Muscle layer of duodenum (tissue), 2 donors: ENCODE measurements around the gene PTPN12.

Experiments used
- H3K27ac ChIP-seq: one replicate; pipeline ENCODE4 v1.7.0; 2013; ENCODE audit warnings: mild to moderate bottlenecking, low read length
- H3K27me3 ChIP-seq: one replicate; pipeline ENCODE4 v1.7.0; 2013; ENCODE audit warnings: low read depth, mild to moderate bottlenecking, control low read depth, low read length
- H3K36me3 ChIP-seq, 2 donors: one replicate each; pipeline ENCODE4 v1.7.0; 2013; ENCODE audit warnings: low read length in 2 of 2, control low read depth in 1 of 2, mild to moderate bottlenecking in 1 of 2; ENCODE audit not compliant: insufficient read depth in 2 of 2, control insufficient read depth in 1 of 2
- H3K4me1 ChIP-seq, 2 donors: one replicate each; pipeline ENCODE4 v1.7.0; 2013; ENCODE audit warnings: low read length in 2 of 2, mild to moderate bottlenecking in 2 of 2, control low read depth in 1 of 2, moderate library complexity in 1 of 2; ENCODE audit not compliant: insufficient read depth in 2 of 2, control insufficient read depth in 1 of 2
- H3K4me3 ChIP-seq, 2 donors: one replicate each; pipeline ENCODE4 v1.7.0; 2013; ENCODE audit warnings: low read length in 2 of 2, low read depth in 1 of 2, mild to moderate bottlenecking in 1 of 2
- H3K9me3 ChIP-seq, 2 donors: one replicate each; pipeline ENCODE4 v1.7.0; 2013; ENCODE audit warnings: low read length in 2 of 2, control low read depth in 1 of 2, mild to moderate bottlenecking in 1 of 2; ENCODE audit not compliant: control insufficient read depth in 1 of 2
- donor health status: healthy.

The PTPN12 gene

GRCh38 chr7:77558284-77558967 lies 21.3 kb downstream of the PTPN12 start:
- no peak overlapping the region for H3K4me3 ChIP-seq
- H3K27me3 ChIP-seq, result no peaks in the 10 kb centered on the region
- peaks cover 0 to 9% of the 10 kb centered on the region in 2 donors for H3K4me1 ChIP-seq
- no peaks in the 10 kb centered on the region for H3K9me3 ChIP-seq
- no peak overlapping the region for H3K27ac ChIP-seq
- H3K36me3 ChIP-seq, result no peaks in the 10 kb centered on the region

GRCh38 chr7:77561352-77561751 lies 24.3 kb downstream of the PTPN12 start:
- no peaks in the 10 kb centered on the region for H3K9me3 ChIP-seq
- H3K4me1 ChIP-seq, result peaks cover 0 to 16% of the 10 kb centered on the region in 2 donors
- no peaks in the 10 kb centered on the region for H3K36me3 ChIP-seq
- H3K27me3 ChIP-seq, result no peaks in the 10 kb centered on the region
- no peak overlapping the region for H3K27ac ChIP-seq
- no peak overlapping the region for H3K4me3 ChIP-seq

- Histone ChIP-seq H3K36me3 (no peaks in the 10 kb centered on the region), H3K9me3 (no peaks in the 10 kb centered on the region), H3K4me1 (peaks cover 2 to 22% of the 10 kb centered on the region in 2 donors), H3K4me3 (no peak overlapping the region), H3K27ac (no peak overlapping the region), H3K27me3 (no peaks in the 10 kb centered on the region)
These were observed 26.2 kb downstream of the PTPN12 start for GRCh38 chr7:77563275-77563674.

- Histone ChIP-seq H3K4me3 (no peak overlapping the region), H3K27ac (no peak overlapping the region), H3K4me1 (peaks cover 2 to 27% of the 10 kb centered on the region in 2 donors), H3K36me3 (no peaks in the 10 kb centered on the region), H3K27me3 (no peaks in the 10 kb centered on the region), H3K9me3 (no peaks in the 10 kb centered on the region)
These were observed 28.8 kb downstream of the PTPN12 start for GRCh38 chr7:77565917-77566316.

- H3K4me3 ChIP-seq, result no peak overlapping the region
- no peaks in the 10 kb centered on the region for H3K9me3 ChIP-seq
- peaks cover 2 to 27% of the 10 kb centered on the region in 2 donors for H3K4me1 ChIP-seq
- no peaks in the 10 kb centered on the region for H3K36me3 ChIP-seq
- no peak overlapping the region for H3K27ac ChIP-seq
- no peaks in the 10 kb centered on the region for H3K27me3 ChIP-seq
These were observed 29.3 kb downstream of the PTPN12 start for GRCh38 chr7:77566421-77566820.

- Histone ChIP-seq H3K27me3 (no peaks in the 10 kb centered on the region), H3K4me1 (peaks cover 2 to 16% of the 10 kb centered on the region in 2 donors), H3K36me3 (peaks cover 14 to 16% of the 10 kb centered on the region in 2 donors), H3K27ac (no peak overlapping the region), H3K9me3 (no peaks in the 10 kb centered on the region), H3K4me3 (no peak overlapping the region)
These were observed 32.6 kb downstream of the PTPN12 start for GRCh38 chr7:77569514-77570232.

GRCh38 chr7:77570330-77571011 lies 33.4 kb downstream of the PTPN12 start:
- H3K4me3 ChIP-seq, result no peak overlapping the region
- H3K27me3 ChIP-seq, result no peaks in the 10 kb centered on the region
- H3K27ac ChIP-seq, result peak overlapping the region; percentile 21
- peaks cover 14 to 22% of the 10 kb centered on the region in 2 donors for H3K36me3 ChIP-seq
- peaks cover 2 to 17% of the 10 kb centered on the region in 2 donors for H3K4me1 ChIP-seq
- H3K9me3 ChIP-seq, result no peaks in the 10 kb centered on the region

GRCh38 chr7:77571801-77572200 lies 34.7 kb downstream of the PTPN12 start:
- no peaks in the 10 kb centered on the region for H3K27me3 ChIP-seq
- H3K4me3 ChIP-seq, result no peak overlapping the region
- peaks cover 2 to 17% of the 10 kb centered on the region in 2 donors for H3K4me1 ChIP-seq
- no peaks in the 10 kb centered on the region for H3K9me3 ChIP-seq
- H3K27ac ChIP-seq, result no peak overlapping the region
- peaks cover 18 to 27% of the 10 kb centered on the region in 2 donors for H3K36me3 ChIP-seq

GRCh38 chr7:77575187-77575586 lies 38.1 kb downstream of the PTPN12 start:
- Histone ChIP-seq H3K36me3 (peaks cover 19 to 27% of the 10 kb centered on the region in 2 donors), H3K27ac (no peak overlapping the region), H3K4me1 (peaks cover 0 to 12% of the 10 kb centered on the region in 2 donors), H3K9me3 (no peaks in the 10 kb centered on the region), H3K4me3 (no peak overlapping the region), H3K27me3 (no peaks in the 10 kb centered on the region)

GRCh38 chr7:77576856-77577255 lies 39.8 kb downstream of the PTPN12 start:
- Histone ChIP-seq H3K36me3 (peaks cover 19 to 27% of the 10 kb centered on the region in 2 donors), H3K27ac (no peak overlapping the region), H3K4me1 (peaks cover 0 to 9% of the 10 kb centered on the region in 2 donors)

GRCh38 chr7:77579797-77580196 lies 42.7 kb downstream of the PTPN12 start:
- Histone ChIP-seq H3K36me3 (peaks cover 9 to 11% of the 10 kb centered on the region in 2 donors), H3K27me3 (no peaks in the 10 kb centered on the region), H3K4me1 (peaks cover 0 to 4% of the 10 kb centered on the region in 2 donors), H3K4me3 (no peak overlapping the region), H3K27ac (no peak overlapping the region), H3K9me3 (no peaks in the 10 kb centered on the region)

More at GRCh38 chr7:77576856-77577255, 39.8 kb downstream of the PTPN12 start:
- Histone ChIP-seq H3K9me3 (no peaks in the 10 kb centered on the region), H3K27me3 (no peaks in the 10 kb centered on the region), H3K4me3 (no peak overlapping the region)
